ENCODE data around the gene C1orf105.

DNA sequence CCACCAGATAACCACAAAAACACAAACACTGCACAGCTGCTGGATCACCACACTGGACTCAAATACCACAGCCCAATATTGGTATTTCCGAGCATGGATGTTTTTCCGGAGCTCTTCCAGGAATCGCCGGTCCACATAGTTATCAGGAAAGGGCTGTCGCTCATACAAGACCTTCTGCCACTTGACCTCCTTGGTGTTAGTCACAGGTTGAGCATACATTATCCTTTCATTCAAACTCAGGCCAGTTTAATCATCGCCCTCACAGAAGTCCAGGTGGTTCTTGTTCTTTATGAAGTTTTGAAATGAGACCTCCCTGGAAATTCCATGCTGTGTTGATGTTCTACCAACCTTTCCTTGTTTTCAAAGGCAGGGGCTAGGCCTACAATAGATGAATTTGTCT is 21.9 kb downstream of the C1orf105 start:
- TF ChIP-seq, protein P1, sequence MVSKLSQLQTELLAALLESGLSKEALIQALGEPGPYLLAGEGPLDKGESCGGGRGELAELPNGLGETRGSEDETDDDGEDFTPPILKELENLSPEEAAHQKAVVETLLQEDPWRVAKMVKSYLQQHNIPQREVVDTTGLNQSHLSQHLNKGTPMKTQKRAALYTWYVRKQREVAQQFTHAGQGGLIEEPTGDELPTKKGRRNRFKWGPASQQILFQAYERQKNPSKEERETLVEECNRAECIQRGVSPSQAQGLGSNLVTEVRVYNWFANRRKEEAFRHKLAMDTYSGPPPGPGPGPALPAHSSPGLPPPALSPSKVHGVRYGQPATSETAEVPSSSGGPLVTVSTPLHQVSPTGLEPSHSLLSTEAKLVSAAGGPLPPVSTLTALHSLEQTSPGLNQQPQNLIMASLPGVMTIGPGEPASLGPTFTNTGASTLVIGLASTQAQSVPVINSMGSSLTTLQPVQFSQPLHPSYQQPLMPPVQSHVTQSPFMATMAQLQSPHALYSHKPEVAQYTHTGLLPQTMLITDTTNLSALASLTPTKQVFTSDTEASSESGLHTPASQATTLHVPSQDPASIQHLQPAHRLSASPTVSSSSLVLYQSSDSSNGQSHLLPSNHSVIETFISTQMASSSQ (IDR thresholded peaks at IDR 0.05; ENCODE audit: low read depth): no peak
- TF ChIP-seq, protein P1 (CRISPR knock-in tag; IDR thresholded peaks at IDR 0.05; ENCODE audit: borderline replicate concordance): no peak
- TF ChIP-seq, protein P2, sequence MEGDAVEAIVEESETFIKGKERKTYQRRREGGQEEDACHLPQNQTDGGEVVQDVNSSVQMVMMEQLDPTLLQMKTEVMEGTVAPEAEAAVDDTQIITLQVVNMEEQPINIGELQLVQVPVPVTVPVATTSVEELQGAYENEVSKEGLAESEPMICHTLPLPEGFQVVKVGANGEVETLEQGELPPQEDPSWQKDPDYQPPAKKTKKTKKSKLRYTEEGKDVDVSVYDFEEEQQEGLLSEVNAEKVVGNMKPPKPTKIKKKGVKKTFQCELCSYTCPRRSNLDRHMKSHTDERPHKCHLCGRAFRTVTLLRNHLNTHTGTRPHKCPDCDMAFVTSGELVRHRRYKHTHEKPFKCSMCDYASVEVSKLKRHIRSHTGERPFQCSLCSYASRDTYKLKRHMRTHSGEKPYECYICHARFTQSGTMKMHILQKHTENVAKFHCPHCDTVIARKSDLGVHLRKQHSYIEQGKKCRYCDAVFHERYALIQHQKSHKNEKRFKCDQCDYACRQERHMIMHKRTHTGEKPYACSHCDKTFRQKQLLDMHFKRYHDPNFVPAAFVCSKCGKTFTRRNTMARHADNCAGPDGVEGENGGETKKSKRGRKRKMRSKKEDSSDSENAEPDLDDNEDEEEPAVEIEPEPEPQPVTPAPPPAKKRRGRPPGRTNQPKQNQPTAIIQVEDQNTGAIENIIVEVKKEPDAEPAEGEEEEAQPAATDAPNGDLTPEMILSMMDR (CRISPR knock-in tag; IDR thresholded peaks at IDR 0.05): no peak
- no peak for TF ChIP-seq MIXL1 (CRISPR knock-in tag; IDR thresholded peaks at IDR 0.05)
- TF ChIP-seq SIN3A (IDR thresholded peaks at IDR 0.05; ENCODE audit: borderline replicate concordance, low read depth, low read length): no peak
- TF ChIP-seq, protein P3, sequence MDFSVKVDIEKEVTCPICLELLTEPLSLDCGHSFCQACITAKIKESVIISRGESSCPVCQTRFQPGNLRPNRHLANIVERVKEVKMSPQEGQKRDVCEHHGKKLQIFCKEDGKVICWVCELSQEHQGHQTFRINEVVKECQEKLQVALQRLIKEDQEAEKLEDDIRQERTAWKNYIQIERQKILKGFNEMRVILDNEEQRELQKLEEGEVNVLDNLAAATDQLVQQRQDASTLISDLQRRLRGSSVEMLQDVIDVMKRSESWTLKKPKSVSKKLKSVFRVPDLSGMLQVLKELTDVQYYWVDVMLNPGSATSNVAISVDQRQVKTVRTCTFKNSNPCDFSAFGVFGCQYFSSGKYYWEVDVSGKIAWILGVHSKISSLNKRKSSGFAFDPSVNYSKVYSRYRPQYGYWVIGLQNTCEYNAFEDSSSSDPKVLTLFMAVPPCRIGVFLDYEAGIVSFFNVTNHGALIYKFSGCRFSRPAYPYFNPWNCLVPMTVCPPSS (IDR thresholded peaks at IDR 0.05): no peak
- TF ChIP-seq, protein P4, sequence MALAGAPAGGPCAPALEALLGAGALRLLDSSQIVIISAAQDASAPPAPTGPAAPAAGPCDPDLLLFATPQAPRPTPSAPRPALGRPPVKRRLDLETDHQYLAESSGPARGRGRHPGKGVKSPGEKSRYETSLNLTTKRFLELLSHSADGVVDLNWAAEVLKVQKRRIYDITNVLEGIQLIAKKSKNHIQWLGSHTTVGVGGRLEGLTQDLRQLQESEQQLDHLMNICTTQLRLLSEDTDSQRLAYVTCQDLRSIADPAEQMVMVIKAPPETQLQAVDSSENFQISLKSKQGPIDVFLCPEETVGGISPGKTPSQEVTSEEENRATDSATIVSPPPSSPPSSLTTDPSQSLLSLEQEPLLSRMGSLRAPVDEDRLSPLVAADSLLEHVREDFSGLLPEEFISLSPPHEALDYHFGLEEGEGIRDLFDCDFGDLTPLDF (CRISPR knock-in tag; IDR thresholded peaks at IDR 0.05): no peak
- no peak for TF ChIP-seq ZNF12 (CRISPR knock-in tag; IDR thresholded peaks at IDR 0.05)

Measured in HepG2 (cell line).